ENCODE data around the gene EPHB2. TPM values are rescaled to one million over a fixed set of nuclear protein-coding genes. Genes with fewer than 3 reads are reported as not detected.

The EPHB2 gene
- total and polyA plus RNA-seq, 2 of the 4 experiments (the other 2 are of a cell fraction), result 52.3 to 58.8 TPM

GRCh38 chr1:22884806-22885530, 174.3 kb downstream of the EPHB2 start:
- no peak overlapping the region for H2AK9ac ChIP-seq (replicated peaks; ENCODE audit: low read depth, low read length, poor library complexity)
- H2BK20ac ChIP-seq (ENCODE audit: low read depth, low read length), result no peak overlapping the region
- no peak overlapping the region for H2AK5ac ChIP-seq (ENCODE audit: low read depth, low read length)
- H3K27me3 ChIP-seq (ENCODE audit: control insufficient read depth, insufficient read depth, low read length), result no peaks in the 10 kb centered on the region
- no peak overlapping the region for H4K8ac ChIP-seq (ENCODE audit: low read depth in 2 of 2, low read length in 2 of 2)
- H4K20me1 ChIP-seq (ENCODE audit: insufficient read depth, low read length), result peaks cover 23% of the 10 kb centered on the region
- H3K9me1 ChIP-seq (ENCODE audit: insufficient read depth, low read length), result peaks cover 4% of the 10 kb centered on the region; the same call in 1 of the 2 replicates
- H4K91ac ChIP-seq (ENCODE audit: insufficient read depth, low read depth, low read length), result no peak overlapping the region
- POLR2A ChIA-PET (ENCODE audit: unreplicated experiment), result interaction anchor here (0.6 kb wide), 1 partner anchor 218 kb away, joined by 4 read pairs; no protein-coding TSS in a partner anchor
- no peak overlapping the region for H2BK15ac ChIP-seq (ENCODE audit: low read depth, low read length)
- CTCF ChIA-PET, result interaction anchor here (1.1 kb wide), 1 partner anchor 180 kb away, joined by 4 read pairs; no protein-coding TSS in a partner anchor
- dilution Hi-C loops (cut with HindIII; ENCODE audit: low sequenced_read_pairs, unreplicated experiment) (no loop called here), intact Hi-C loops (cut with micrococcal nuclease) (no loop called here), in situ Hi-C loops (cut with MboI; ENCODE audit: low sequenced_read_pairs) (loop anchor here (10.0 kb wide), 1 partner anchor 180 kb away; no protein-coding TSS in a partner anchor)
- H3K14ac ChIP-seq (replicated peaks; ENCODE audit: low read depth, low read length), result no peak overlapping the region
- H3K56ac ChIP-seq (ENCODE audit: extremely low read depth, insufficient read depth, low read length), result no peak overlapping the region
- no peak overlapping the region for H3K23ac ChIP-seq (ENCODE audit: low read depth, low read length)
- H2BK120ac ChIP-seq (ENCODE audit: low read depth, low read length), result no peak overlapping the region
- H3K27ac ChIP-seq (ENCODE audit: insufficient read depth, low read length), result no peak overlapping the region
- H3K9me3 ChIP-seq (ENCODE audit: control insufficient read depth, insufficient read depth, low read length), result no peaks in the 10 kb centered on the region
- no peak overlapping the region for H2AFZ ChIP-seq (replicated peaks; ENCODE audit: low read length, poor library complexity)
- H3K4me2 ChIP-seq (ENCODE audit: low read depth, low read length), result no peak overlapping the region
- DNase-seq, result no peak
- BruUV-seq (replicated peaks), result no TSS peak
- 68% methylated on average over 3 of the region's 16 CpGs; no CpG with 5 or more reads in 1 of the 2 experiments for WGBS, 2 experiments (ENCODE audit: extremely low coverage in 2 of 2, insufficient read length in 1 of 2)
- peaks cover 7% of the 10 kb centered on the region; the same call in 1 of the 2 replicates for H3K4me1 ChIP-seq (ENCODE audit: control insufficient read depth, insufficient read depth, low read length)
- no peak overlapping the region for H2BK5ac ChIP-seq (ENCODE audit: low read depth, low read length, poor library complexity, severe bottlenecking)
- H3K4me3 ChIP-seq (ENCODE audit: insufficient read depth, low read depth, low read length), result no peak overlapping the region
- no peak overlapping the region for H3K9ac ChIP-seq (ENCODE audit: low read depth, low read length)
- peaks cover 22% of the 10 kb centered on the region; the same call in 1 of the 2 replicates for H3K36me3 ChIP-seq (ENCODE audit: control insufficient read depth, insufficient read depth, low read length)
- ATAC-seq (ENCODE audit: low read depth), result no peak
- no peak overlapping the region for H3K4ac ChIP-seq (ENCODE audit: low read depth, low read length)
- H3K79me1 ChIP-seq (ENCODE audit: low read depth in 1 of 2, low read length in 2 of 2), result no peaks in the 10 kb centered on the region
- no peak overlapping the region for H4K5ac ChIP-seq (ENCODE audit: low read depth, low read length)
- H3K18ac ChIP-seq (ENCODE audit: low read depth, low read length), result no peak overlapping the region
- no peak for TF ChIP-seq CEBPB (IDR thresholded peaks at IDR 0.05; ENCODE audit: low read depth, low read length)
- TF ChIP-seq MXI1 (IDR thresholded peaks at IDR 0.05; ENCODE audit: borderline replicate concordance, low read depth, low read length), result no peak
- no peak for TF ChIP-seq ELK1 (IDR thresholded peaks at IDR 0.05; ENCODE audit: borderline replicate concordance, low read depth, low read length)
- no peak for TF ChIP-seq USF2 (IDR thresholded peaks at IDR 0.05; ENCODE audit: low read depth, low read length)
- TF ChIP-seq RAD21 (IDR thresholded peaks at IDR 0.05; ENCODE audit: low read length), result no peak
- no peak for TF ChIP-seq RFX5 (IDR thresholded peaks at IDR 0.05; ENCODE audit: low read depth, low read length)
- TF ChIP-seq CHD1 (IDR thresholded peaks at IDR 0.05; ENCODE audit: low read depth, low read length), result no peak
- TF ChIP-seq BHLHE40 (IDR thresholded peaks at IDR 0.05; ENCODE audit: low read depth, low read length), result no peak
- TF ChIP-seq SMC3 (IDR thresholded peaks at IDR 0.05; ENCODE audit: low read depth, low read length), result no peak
- TF ChIP-seq FOS (IDR thresholded peaks at IDR 0.05; ENCODE audit: low read depth, low read length), result no peak
- no peak for TF ChIP-seq MAZ (IDR thresholded peaks at IDR 0.05; ENCODE audit: borderline replicate concordance, low read depth, low read length)
- TF ChIP-seq RCOR1 (IDR thresholded peaks at IDR 0.05; ENCODE audit: insufficient replicate concordance, low read length), result no peak
- no peak for TF ChIP-seq POLR2A (IDR thresholded peaks at IDR 0.05; ENCODE audit: low read depth, low read length)
- TF ChIP-seq CTCF (conservative IDR thresholded peaks at IDR 0.05; ENCODE audit: low read depth, low read length), result no peak
- TF ChIP-seq MAFK (IDR thresholded peaks at IDR 0.05; ENCODE audit: low read depth, low read length), result no peak

Data from IMR-90 (cell line).